SK-N-MC (cell line): ENCODE data around the gene ZNF81.

ENCODE experiments used
- EZH2 ChIP-seq: fragments of 200-600 bp; sonication (generic); IDR thresholded peaks from one replicate; pipeline ENCODE4 v1.6.1; 2017; ENCODE audit warnings: antibody characterized with exemption
- POLR2AphosphoS5 ChIP-seq: IDR thresholded peaks from 2 replicates; pipeline ENCODE4 v1.6.1; 2012; ENCODE audit warnings: mild to moderate bottlenecking, low read depth, low read length, borderline replicate concordance

GRCh38 chrX:47885501-47885900 is 48.8 kb downstream of the ZNF81 start:
- TF ChIP-seq EZH2 (no peak), POLR2AphosphoS5 (no peak)
